BLaER1 (cell line): ENCODE results near the gene FYCO1.
A peak's percentile ranks its signal among the peaks of the same experiment; 100 is the strongest.

Experiments
- H3K27ac ChIP-seq: shearing (Covaris generic); formaldehyde crosslinking; 2 replicates; pipeline ENCODE4 v1.8.1; 2022
- H3K27me3 ChIP-seq: shearing (Covaris generic); formaldehyde crosslinking; 2 replicates; pipeline ENCODE4 v1.8.1; 2022
- H3K36me3 ChIP-seq: shearing (Covaris generic); formaldehyde crosslinking; 2 replicates; pipeline ENCODE4 v1.8.1; 2022
- H3K4me1 ChIP-seq: shearing (Covaris generic); formaldehyde crosslinking; 2 replicates; pipeline ENCODE4 v1.8.1; 2022
- H3K4me2 ChIP-seq: shearing (Covaris generic); formaldehyde crosslinking; 2 replicates; pipeline ENCODE4 v1.8.1; 2022
- H3K4me3 ChIP-seq: shearing (Covaris generic); formaldehyde crosslinking; 2 replicates; pipeline ENCODE4 v1.8.1; 2022
- H3K9ac ChIP-seq: shearing (Covaris generic); formaldehyde crosslinking; 2 replicates; pipeline ENCODE4 v1.8.1; 2022
- H3K9me3 ChIP-seq: shearing (Covaris generic); formaldehyde crosslinking; 2 replicates; pipeline ENCODE4 v1.8.1; 2022
- H4K20me1 ChIP-seq: shearing (Covaris generic); formaldehyde crosslinking; 2 replicates; pipeline ENCODE4 v1.8.1; 2022
- Cebpa-rat ChIP-seq: shearing (Covaris generic); IDR thresholded peaks from 2 replicates; pipeline ENCODE4 v1.8.1; 2022

Gene FYCO1

DNA sequence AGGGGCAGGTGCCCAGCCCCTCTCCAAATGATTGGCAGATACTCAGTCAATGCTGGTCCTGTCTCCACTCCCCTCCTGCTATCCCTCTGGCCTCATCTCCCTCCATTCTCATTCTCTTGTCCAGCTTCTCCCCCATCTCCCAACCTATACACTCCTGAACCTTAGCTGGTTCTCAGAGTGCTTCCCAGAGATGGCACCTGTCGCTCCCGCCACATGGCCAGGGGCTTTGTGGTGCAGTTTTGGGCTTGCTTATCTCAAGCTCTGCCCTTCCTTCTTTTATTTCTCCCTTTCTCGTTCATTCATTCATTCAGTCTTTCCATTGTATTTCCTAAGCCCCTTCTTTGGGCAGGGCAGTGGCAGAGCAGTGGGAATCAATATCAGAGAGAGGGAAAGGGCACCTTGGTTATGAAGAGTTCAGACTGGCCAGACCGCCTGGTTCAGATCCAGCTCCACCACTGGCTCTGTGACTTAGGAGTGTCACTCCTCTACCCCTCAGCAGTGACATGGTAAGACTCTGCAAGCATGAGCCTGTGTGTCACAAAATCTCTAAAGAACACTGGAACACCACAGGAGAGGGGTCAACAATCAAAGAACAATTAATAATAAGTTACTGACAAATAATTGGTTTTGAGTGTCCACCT is 72.6 kb downstream of the FYCO1 start:
- Histone ChIP-seq H3K36me3 (peaks cover 97% of the 10 kb centered on the region), H4K20me1 (no peaks in the 10 kb centered on the region), H3K9me3 (no peaks in the 10 kb centered on the region), H3K4me3 (no peak overlapping the region), H3K4me1 (no peaks in the 10 kb centered on the region), H3K27me3 (no peaks in the 10 kb centered on the region), H3K27ac (no peak overlapping the region), H3K4me2 (no peak overlapping the region), H3K9ac (no peak overlapping the region)
- TF ChIP-seq Cebpa-rat: no peak

DNA sequence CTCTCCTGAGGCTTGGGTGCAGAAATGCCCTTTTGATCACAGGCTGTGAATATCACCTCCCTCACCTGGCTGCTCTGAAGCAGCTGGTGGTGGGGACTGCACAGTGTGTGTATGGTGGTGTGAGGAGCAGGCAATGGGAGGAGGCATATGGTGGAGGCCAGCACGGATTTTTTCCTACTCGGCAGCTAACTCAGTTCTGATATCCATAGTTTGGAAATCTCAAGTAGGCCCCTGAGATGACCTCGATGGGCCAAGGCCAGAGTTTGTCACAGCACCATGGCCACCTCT is 73.6 kb downstream of the FYCO1 start:
- H3K4me1 ChIP-seq: peaks cover 3% of the 10 kb centered on the region; the same call in 1 of the 2 replicates
- H3K9me3 ChIP-seq: no peaks in the 10 kb centered on the region
- no peak overlapping the region for H3K4me2 ChIP-seq
- no peaks in the 10 kb centered on the region for H3K27me3 ChIP-seq
- peaks cover 95% of the 10 kb centered on the region for H3K36me3 ChIP-seq
- no peak overlapping the region for H3K4me3 ChIP-seq
- no peak overlapping the region for H3K9ac ChIP-seq
- no peak overlapping the region for H3K27ac ChIP-seq
- H4K20me1 ChIP-seq: no peaks in the 10 kb centered on the region
- no peak for TF ChIP-seq Cebpa-rat

DNA sequence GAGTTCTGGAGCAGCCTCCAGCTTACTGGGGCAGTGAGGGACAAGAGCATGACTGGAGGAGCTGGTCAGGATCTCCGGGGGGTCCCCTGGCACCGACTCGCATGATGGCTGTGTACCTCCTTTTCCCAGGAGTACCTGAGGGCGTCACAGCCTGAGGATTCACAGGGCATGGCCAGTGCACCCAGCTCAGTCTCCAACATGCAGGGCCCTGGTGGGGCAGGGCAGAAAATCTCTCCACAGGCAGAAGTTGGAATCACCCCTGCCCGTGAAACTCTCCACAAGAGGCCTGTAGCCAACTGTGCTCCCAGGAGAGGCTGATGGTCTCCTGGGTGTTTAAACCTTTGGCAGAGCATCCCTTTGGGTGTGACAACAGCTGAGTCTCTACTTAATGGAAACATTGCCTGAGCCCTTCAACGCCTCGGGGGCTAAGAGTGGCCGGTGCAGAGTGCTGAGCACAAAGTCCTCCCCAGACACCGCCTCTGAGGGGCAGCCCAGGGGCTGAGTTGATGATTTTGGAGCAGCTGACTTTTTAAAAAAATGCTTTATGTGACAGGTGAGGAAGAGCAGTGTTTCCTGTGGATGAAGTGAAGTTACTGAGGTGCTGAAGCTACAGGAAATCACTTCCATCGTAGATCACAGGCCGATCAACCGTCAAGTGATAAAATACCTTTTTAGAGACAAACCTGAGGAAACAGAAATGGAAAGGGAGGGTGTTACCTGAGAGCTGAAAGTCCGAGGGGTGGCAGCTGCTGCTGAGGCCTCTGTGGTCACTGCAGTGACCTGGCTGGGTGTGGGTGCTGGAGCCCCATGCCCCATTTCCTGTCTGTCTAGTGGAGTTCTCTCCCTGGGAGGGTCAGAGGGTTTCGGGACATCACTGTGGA is 74.2 kb downstream of the FYCO1 start:
- Histone ChIP-seq H3K9me3 (no peaks in the 10 kb centered on the region), H3K27me3 (no peaks in the 10 kb centered on the region), H3K4me1 (peaks cover 9% of the 10 kb centered on the region), H3K27ac (no peak overlapping the region), H3K36me3 (peaks cover 90% of the 10 kb centered on the region), H4K20me1 (no peaks in the 10 kb centered on the region), H3K9ac (no peak overlapping the region), H3K4me2 (no peak overlapping the region), H3K4me3 (no peak overlapping the region)
- TF ChIP-seq Cebpa-rat: no peak

DNA sequence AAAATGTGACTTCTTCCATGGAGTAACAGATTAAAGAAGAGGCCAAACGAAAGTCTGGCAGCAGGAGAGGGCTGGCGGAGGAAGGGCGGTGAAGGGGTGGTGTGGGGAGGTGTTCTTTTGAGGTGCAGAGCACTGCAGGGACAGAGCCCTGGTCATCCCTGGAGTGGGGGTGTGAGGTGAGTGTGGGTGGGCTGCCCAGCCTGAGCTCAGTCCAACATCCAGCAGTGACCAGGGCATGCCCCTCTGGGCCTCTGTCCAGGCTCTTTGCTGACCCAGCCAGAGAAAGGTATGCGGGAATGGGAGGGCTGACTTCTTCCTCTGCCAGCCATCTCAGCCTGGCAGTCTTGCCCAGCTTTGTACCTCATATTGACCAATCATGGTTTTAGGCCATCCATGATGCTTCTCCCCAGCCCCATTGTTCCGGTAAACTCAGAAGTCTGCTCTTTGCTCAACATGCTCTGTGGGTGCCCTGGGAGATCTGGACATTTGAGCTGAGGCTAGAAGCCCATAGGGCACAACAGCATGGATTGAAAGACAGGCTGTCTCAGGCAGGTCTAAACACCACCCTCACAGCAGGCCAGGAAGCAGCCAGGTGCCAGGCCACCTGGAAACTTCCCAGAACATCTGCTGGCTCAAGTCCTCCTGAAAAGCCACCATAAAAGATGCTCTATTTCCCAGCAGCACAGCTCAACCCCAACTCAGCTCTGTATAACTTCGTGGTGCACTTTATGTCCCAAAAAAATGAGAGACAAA is 78.3 kb downstream of the FYCO1 start:
- no peak overlapping the region; the same call in 1 of the 2 replicates for H3K4me2 ChIP-seq
- H3K36me3 ChIP-seq: peaks cover 51% of the 10 kb centered on the region
- no peak overlapping the region for H3K27ac ChIP-seq
- no peak for TF ChIP-seq Cebpa-rat
- no peak overlapping the region for H3K4me3 ChIP-seq
- no peaks in the 10 kb centered on the region for H3K9me3 ChIP-seq
- no peaks in the 10 kb centered on the region for H4K20me1 ChIP-seq
- H3K27me3 ChIP-seq: no peaks in the 10 kb centered on the region
- peaks cover 31% of the 10 kb centered on the region for H3K4me1 ChIP-seq
- no peak overlapping the region for H3K9ac ChIP-seq

DNA sequence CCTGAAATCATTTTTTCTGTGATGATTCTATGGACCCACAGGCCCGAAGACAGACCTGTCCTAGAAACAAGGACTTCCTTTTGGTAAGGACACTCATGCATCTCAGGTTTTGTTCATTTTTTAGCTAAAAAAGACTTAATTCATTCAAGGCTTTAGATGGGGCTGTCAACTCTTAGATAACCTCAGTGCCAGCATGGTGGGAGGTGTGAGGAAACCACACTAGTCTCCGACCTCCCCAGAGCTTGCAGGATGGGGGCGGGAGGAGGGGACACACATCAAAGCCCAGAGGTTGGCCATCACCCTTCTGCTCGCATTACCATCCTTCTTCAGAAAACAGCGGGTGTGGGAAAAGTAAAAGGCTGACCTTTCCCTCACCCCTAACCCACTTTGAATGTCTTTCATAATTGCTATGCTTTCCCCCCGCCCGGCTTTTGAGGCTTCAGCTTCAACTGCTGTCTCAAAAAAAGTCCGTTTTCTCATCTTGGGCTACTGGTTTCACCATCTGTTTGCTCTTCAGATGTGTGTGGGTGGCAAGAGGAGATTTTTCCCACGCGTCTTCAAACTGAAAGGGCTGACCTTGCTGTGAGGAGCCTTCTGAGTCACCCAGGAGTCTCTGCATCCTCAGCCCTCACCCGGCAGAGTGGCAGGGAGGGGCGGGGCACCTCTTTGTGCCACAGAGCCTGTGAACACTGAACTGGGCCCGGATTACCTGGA is 79.9 kb downstream of the FYCO1 start:
- H3K9ac ChIP-seq: no peak overlapping the region
- H3K9me3 ChIP-seq: no peaks in the 10 kb centered on the region
- no peak overlapping the region for H3K4me3 ChIP-seq
- peaks cover 41% of the 10 kb centered on the region for H3K4me1 ChIP-seq
- peak overlapping the region; percentile 74 for H3K4me2 ChIP-seq
- H3K27ac ChIP-seq: peak overlapping the region; percentile 1; the same call in 1 of the 2 replicates
- no peaks in the 10 kb centered on the region for H3K27me3 ChIP-seq
- peaks cover 34% of the 10 kb centered on the region for H3K36me3 ChIP-seq
- TF ChIP-seq Cebpa-rat: no peak
- H4K20me1 ChIP-seq: no peaks in the 10 kb centered on the region

DNA sequence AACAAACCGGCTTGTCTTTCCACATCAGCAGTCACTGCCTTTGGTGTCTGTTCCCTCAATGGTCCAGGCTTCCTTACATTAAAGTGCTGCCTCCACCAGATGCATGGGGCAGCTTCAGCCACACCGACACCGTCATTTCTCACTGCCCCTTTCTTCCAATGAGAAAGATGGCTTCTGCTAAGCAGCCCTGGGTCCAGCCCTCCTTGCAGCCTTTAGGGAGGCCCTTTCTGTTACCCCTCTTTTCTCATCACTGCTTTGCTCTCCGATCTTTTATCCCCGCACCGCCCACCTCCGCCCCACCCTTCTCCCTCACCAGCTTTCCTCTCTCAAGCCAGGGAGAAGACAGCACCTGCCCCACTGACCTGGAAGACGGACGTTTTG is 80.6 kb downstream of the FYCO1 start:
- H3K4me2 ChIP-seq: peak overlapping the region; percentile 74

DNA sequence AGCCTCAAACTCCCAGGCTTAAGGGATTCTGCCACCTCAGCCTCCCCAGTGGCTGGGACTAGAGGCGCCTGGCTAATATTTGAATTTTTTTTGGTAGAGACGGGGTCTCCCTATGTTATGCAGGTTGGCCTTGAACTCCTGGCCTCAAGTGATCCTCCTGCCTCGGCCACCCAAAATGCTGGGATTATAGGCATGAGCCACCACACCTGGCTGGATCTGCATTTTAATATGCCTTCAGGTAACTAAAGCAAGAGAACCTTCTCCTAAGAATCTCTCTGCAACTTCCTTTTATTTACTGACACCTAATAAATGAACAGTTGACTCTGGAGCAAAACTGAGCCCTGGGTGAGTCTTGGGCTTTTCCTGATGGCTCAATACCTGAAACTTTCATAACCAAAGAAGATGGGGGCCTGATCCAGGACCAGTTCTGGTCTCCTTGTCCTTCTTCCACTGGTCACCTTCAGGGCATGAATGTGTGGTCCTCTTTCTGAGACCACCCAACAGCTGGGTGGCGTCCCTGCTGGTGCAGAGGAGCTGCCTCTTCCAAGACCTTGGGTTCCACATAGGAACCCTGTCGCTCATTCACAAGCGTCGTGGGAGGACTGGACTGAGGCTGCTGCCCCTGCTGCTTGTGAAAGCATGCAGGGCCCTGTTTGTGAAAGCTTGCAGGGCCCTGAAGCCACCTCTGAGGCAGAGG is 81.1 kb downstream of the FYCO1 start:
- no peak overlapping the region for H3K27ac ChIP-seq
- peaks cover 50% of the 10 kb centered on the region for H3K4me1 ChIP-seq
- H3K9me3 ChIP-seq: no peaks in the 10 kb centered on the region
- peaks cover 23% of the 10 kb centered on the region for H3K36me3 ChIP-seq
- TF ChIP-seq Cebpa-rat: no peak
- H4K20me1 ChIP-seq: no peaks in the 10 kb centered on the region
- H3K27me3 ChIP-seq: no peaks in the 10 kb centered on the region
- H3K9ac ChIP-seq: no peak overlapping the region
- peak overlapping the region; percentile 74 for H3K4me2 ChIP-seq
- H3K4me3 ChIP-seq: no peak overlapping the region

More for the DNA sequence above, 80.6 kb downstream of the FYCO1 start:
- Histone ChIP-seq H3K9ac (no peak overlapping the region), H4K20me1 (no peaks in the 10 kb centered on the region), H3K4me1 (peaks cover 45% of the 10 kb centered on the region), H3K27ac (peak overlapping the region; percentile 1; the same call in 1 of the 2 replicates), H3K4me3 (no peak overlapping the region), H3K27me3 (no peaks in the 10 kb centered on the region), H3K36me3 (peaks cover 28% of the 10 kb centered on the region), H3K9me3 (no peaks in the 10 kb centered on the region)
- no peak for TF ChIP-seq Cebpa-rat

DNA sequence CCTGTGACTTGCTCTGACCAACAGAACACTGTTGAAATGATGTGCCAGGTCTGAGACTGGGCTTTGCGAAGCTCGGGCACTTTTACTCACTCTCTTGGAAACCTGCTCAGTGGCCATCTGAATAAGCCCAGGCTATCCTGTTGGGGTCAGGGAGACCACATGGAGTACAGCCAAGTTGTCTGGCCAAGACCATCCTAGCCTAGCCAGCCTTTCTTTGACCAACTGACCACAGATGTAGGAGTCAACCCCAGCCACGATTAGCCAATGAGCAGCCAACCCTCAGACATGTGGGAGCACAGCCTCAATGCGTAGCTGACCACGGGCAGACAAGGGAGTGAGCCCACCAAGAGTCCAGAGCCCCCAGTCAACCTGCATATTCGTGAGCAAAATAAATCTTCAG is 83.2 kb downstream of the FYCO1 start:
- TF ChIP-seq Cebpa-rat: no peak
- Histone ChIP-seq H3K36me3 (0 out of 2 replicates have a peak, but pooled peaks cover 4% of the 10 kb centered on the region), H3K27ac (no peak overlapping the region), H3K9ac (no peak overlapping the region), H4K20me1 (no peaks in the 10 kb centered on the region), H3K9me3 (no peaks in the 10 kb centered on the region), H3K4me2 (no peak overlapping the region), H3K4me3 (no peak overlapping the region), H3K4me1 (peaks cover 63% of the 10 kb centered on the region), H3K27me3 (no peaks in the 10 kb centered on the region)

DNA sequence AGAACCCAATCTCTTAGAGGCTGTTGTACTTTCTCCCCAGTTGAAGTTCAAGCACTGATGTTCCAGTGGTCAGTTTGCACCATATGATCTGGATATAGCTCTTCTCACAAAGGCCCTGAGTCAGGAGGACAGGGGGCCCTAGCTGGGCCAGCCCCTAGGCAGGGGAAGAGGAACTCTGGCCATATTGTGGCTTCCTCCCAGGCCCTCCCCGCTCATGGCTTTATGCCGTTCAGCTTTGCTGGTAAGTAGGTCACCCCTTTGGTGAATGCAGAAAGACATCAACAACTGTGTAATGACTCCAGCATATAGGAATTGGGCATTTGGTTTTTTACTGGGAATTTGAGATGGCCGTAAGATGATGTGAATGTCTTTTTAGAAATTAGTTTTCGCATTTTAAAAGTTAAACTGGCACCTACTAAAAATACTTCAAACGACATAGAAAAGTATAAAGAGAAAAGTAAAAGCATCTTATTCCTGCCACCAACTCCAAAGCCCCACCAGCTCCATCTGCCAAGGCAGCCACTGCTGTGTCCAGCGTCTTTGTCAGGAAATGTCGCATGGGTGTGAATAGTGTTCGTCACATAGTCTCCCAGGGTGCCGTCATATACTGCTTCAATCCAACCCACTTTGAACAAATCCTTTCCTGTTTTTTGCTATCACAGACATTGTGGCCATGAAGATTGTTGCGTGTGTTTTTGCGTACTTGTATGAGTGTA is 84.0 kb downstream of the FYCO1 start:
- no peak overlapping the region for H3K9ac ChIP-seq

More for the DNA sequence above, 84.0 kb downstream of the FYCO1 start:
- Histone ChIP-seq H3K36me3 (no peaks in the 10 kb centered on the region), H4K20me1 (no peaks in the 10 kb centered on the region), H3K27me3 (no peaks in the 10 kb centered on the region), H3K9me3 (no peaks in the 10 kb centered on the region), H3K27ac (no peak overlapping the region), H3K4me3 (no peak overlapping the region), H3K4me1 (peaks cover 57% of the 10 kb centered on the region), H3K4me2 (peak overlapping the region; percentile 10; the same call in 1 of the 2 replicates)
- no peak for TF ChIP-seq Cebpa-rat
